ENCODE results near the gene APLF.

Gene APLF

DNA sequence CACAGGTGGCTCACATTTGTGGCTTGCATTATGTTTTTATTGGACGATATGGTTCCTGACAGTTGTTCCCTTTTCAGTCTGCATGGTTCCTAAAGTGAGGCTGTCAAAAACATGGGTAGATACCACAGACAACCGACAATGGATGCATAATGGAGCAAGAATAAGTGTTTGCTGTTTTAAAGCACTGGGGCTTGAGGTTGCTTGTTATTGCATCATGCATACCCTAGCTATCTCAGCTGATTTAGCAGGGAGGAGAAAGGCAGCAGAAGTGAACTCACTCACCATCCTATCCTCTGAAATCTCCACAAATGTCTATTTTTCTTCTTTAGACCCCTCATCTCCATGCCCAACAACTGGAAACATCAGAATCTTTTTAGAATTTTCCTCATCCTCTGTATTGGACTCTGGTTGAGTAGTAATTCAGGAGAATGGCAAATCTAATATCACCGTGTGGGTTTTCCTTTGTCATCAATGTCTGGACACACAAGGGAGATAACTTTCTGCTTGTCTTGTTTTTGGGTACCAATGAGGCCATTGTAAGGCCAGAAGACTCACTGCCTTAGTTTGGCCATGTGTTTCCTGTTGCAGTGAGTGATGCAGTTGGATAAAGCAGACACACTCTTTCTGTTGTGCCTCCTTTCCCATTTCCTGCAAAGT, 47.0 kb upstream of the APLF start:
- TF ChIP-seq FOXP2 (optimal IDR thresholded peaks at IDR 0.05; ENCODE audit: borderline replicate concordance, extremely low read depth, extremely low read length, insufficient read depth): no peak
- no peak for TF ChIP-seq TAF1 (IDR thresholded peaks at IDR 0.05; ENCODE audit: borderline replicate concordance, insufficient read depth, low read length)
- no peak for TF ChIP-seq SIN3A (IDR thresholded peaks at IDR 0.05; ENCODE audit: borderline replicate concordance, insufficient read depth, low read length)

DNA sequence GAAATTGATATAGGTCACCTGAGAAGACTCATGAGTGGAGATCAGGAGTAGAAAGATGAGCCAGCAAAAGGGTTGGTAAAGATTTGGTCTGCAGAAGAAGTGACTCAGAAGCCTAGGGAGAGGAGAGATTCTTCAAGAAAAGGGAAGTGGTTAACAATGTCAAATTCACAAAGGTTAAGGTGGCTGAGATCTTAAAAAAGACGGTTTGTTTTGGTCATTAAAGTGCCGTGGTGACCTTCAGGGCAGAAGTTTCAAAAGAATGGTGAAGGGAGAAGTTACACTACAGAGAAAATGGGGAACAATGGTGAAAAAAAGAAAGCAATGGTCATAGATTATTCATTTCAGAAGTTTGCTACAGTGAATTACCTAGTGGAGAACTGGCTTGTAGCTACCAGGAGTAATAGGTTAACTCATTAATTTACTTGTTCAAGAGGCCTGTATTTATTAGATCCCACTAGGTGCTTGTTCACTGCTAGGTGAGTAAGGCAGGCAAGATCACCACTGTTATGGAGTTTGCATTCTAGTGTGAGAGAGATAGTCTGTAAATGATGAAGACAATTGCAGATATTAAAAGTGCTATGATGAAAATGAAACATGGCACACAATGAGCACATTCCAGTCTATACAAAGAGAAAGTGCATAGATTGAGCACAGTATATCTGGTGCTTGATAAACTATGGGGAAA, 43.3 kb upstream of the APLF start:
- TF ChIP-seq SIN3A (IDR thresholded peaks at IDR 0.05; ENCODE audit: borderline replicate concordance, insufficient read depth, low read length) (no peak), FOXP2 (optimal IDR thresholded peaks at IDR 0.05; ENCODE audit: borderline replicate concordance, extremely low read depth, extremely low read length, insufficient read depth) (no peak), POLR2AphosphoS5 (IDR thresholded peaks at IDR 0.05; ENCODE audit: low read depth, low read length) (no peak), TAF1 (IDR thresholded peaks at IDR 0.05; ENCODE audit: borderline replicate concordance, insufficient read depth, low read length) (no peak)
- TF ChIP-seq, protein P1, sequence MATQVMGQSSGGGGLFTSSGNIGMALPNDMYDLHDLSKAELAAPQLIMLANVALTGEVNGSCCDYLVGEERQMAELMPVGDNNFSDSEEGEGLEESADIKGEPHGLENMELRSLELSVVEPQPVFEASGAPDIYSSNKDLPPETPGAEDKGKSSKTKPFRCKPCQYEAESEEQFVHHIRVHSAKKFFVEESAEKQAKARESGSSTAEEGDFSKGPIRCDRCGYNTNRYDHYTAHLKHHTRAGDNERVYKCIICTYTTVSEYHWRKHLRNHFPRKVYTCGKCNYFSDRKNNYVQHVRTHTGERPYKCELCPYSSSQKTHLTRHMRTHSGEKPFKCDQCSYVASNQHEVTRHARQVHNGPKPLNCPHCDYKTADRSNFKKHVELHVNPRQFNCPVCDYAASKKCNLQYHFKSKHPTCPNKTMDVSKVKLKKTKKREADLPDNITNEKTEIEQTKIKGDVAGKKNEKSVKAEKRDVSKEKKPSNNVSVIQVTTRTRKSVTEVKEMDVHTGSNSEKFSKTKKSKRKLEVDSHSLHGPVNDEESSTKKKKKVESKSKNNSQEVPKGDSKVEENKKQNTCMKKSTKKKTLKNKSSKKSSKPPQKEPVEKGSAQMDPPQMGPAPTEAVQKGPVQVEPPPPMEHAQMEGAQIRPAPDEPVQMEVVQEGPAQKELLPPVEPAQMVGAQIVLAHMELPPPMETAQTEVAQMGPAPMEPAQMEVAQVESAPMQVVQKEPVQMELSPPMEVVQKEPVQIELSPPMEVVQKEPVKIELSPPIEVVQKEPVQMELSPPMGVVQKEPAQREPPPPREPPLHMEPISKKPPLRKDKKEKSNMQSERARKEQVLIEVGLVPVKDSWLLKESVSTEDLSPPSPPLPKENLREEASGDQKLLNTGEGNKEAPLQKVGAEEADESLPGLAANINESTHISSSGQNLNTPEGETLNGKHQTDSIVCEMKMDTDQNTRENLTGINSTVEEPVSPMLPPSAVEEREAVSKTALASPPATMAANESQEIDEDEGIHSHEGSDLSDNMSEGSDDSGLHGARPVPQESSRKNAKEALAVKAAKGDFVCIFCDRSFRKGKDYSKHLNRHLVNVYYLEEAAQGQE (IDR thresholded peaks at IDR 0.05; ENCODE audit: insufficient read depth in 1 of 2, low read depth in 2 of 2, low read length in 2 of 2): no peak

DNA sequence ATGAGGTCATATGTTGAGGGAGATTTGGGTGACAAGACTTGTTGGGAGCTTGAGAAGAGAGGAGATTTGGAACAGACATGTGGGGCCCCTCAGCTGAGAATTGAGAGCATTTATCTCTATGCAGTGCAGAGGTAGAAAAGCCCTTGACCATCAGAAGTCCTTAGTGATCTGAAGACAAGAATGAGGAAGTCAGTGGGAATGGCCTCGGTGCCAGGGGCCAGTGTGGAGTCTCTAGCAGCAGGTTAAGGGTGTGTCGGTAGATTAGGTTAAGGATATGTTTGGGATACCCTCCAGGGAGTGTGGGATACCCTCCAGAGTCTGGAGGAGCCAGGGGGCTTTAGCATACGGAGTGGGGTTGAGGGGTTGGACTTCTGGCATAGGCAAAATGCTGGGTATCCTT, 41.9 kb upstream of the APLF start:
- TF ChIP-seq SIN3A (IDR thresholded peaks at IDR 0.05; ENCODE audit: borderline replicate concordance, insufficient read depth, low read length): no peak
- TF ChIP-seq FOXP2 (optimal IDR thresholded peaks at IDR 0.05; ENCODE audit: borderline replicate concordance, extremely low read depth, extremely low read length, insufficient read depth): no peak
- TF ChIP-seq TAF1 (IDR thresholded peaks at IDR 0.05; ENCODE audit: borderline replicate concordance, insufficient read depth, low read length): no peak
- no peak for TF ChIP-seq POLR2AphosphoS5 (IDR thresholded peaks at IDR 0.05; ENCODE audit: low read depth, low read length)
- TF ChIP-seq, protein P1 (IDR thresholded peaks at IDR 0.05; ENCODE audit: insufficient read depth in 1 of 2, low read depth in 2 of 2, low read length in 2 of 2): no peak

DNA sequence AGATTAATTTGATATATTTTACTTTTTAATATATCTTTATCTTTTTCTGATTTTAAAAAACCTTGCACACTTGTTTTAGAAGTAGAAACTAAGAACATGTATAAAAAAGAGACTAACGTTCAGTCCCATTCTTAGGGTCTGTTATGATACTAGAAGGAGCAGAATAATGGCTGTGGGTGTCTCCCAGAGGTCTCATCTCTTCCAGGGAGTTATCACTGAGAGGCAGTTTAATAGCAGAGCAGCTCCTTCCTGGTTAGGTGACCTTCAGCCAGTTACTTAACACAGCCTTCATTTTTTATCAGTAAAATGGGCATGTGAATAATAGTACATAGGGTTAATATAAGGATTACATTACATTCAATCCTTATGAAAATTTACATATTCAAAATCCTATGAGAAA, 40.9 kb upstream of the APLF start:
- TF ChIP-seq, protein P1 (IDR thresholded peaks at IDR 0.05; ENCODE audit: insufficient read depth in 1 of 2, low read depth in 2 of 2, low read length in 2 of 2): no peak
- no peak for TF ChIP-seq TAF1 (IDR thresholded peaks at IDR 0.05; ENCODE audit: borderline replicate concordance, insufficient read depth, low read length)
- TF ChIP-seq POLR2AphosphoS5 (IDR thresholded peaks at IDR 0.05; ENCODE audit: low read depth, low read length): no peak
- TF ChIP-seq FOXP2 (optimal IDR thresholded peaks at IDR 0.05; ENCODE audit: borderline replicate concordance, extremely low read depth, extremely low read length, insufficient read depth): no peak
- TF ChIP-seq SIN3A (IDR thresholded peaks at IDR 0.05; ENCODE audit: borderline replicate concordance, insufficient read depth, low read length): no peak

DNA sequence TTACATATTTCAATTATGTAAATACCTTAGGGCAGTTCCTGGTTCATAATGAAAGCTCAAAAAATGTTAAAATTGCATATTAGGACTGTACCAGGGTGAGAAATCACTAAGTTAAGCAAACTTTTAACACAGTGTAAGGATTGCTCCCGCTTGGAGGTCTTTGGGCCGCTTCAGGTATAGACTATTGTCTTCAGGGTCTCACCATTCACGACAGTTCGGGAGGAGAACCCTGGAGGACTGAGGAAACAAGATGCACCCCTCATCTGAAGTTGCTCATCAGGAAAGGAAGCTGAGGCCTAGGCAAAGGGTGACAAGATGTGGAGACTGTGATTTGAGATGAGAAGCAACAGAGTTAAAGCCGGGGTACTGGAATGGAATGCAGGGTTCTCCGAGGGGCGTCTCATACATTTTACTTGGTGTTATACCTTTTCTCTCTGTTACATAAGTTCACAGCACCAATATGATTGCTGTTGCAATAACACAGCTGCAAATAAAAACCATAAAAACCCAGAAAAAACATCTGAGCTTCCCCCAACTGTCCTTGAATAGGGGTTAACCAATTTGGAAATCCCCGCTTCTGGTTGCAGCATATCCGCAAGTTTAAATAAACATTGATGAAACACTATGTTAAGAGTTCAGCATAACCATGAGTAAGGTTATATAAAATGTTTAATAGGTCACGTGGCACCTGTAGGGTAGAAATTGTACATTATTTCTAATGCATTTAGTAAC, 40.4 kb upstream of the APLF start:
- TF ChIP-seq, protein P1 (IDR thresholded peaks at IDR 0.05; ENCODE audit: insufficient read depth in 1 of 2, low read depth in 2 of 2, low read length in 2 of 2): no peak
- no peak for TF ChIP-seq SIN3A (IDR thresholded peaks at IDR 0.05; ENCODE audit: borderline replicate concordance, insufficient read depth, low read length)
- no peak for TF ChIP-seq FOXP2 (optimal IDR thresholded peaks at IDR 0.05; ENCODE audit: borderline replicate concordance, extremely low read depth, extremely low read length, insufficient read depth)
- TF ChIP-seq TAF1 (IDR thresholded peaks at IDR 0.05; ENCODE audit: borderline replicate concordance, insufficient read depth, low read length): no peak
- no peak for TF ChIP-seq POLR2AphosphoS5 (IDR thresholded peaks at IDR 0.05; ENCODE audit: low read depth, low read length)

Data from PFSK-1 (cell line).